ENCODE data around the gene FRRS1. TPM values are rescaled to one million over a fixed set of nuclear protein-coding genes. Genes with fewer than 3 reads are reported as not detected.

Gene FRRS1
- total RNA-seq, 2 experiments from 2014 or later: 0.33 to 1.1 TPM

- intact Hi-C loops (cut with DNase I, micrococcal nuclease): no loop called here
- CTCF ChIA-PET: no interaction called here
Measured at GRCh38 chr1:99749504-99750347, 16.7 kb downstream of the FRRS1 start.

DNA sequence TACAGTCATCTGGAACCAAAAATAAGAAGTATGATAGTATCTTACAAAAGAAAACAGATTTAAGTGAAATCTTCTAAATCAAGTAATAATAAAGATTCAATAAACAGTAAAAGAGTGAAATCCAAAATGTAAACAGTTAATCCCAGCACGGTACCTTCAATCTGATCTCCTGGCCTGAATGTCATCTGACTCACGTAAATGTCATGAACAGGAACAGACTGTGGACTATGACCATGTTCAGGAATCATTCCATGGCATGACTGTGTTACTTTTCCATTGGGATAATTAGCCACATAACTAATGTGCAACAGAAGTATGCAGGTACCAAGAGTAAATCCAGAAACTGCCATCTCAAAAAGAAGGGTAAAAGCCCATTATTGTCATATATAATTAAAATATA lies 18.0 kb downstream of the FRRS1 start:
- Mint-ChIP-seq H3K4me1 (ENCODE audit: low read depth) (peaks cover 5% of the 10 kb centered on the region), H3K27ac (no peak overlapping the region), H3K36me3 (ENCODE audit: low read depth) (peaks cover 4% of the 10 kb centered on the region), H3K4me3 (no peak overlapping the region), H3K27me3 (no peaks in the 10 kb centered on the region), H3K9me3 (no peaks in the 10 kb centered on the region)
- Histone ChIP-seq H3K4me3 (ENCODE audit: low read length) (no peak overlapping the region), H3K4me1 (ENCODE audit: insufficient read depth, low read length) (no peaks in the 10 kb centered on the region), H3K27ac (ENCODE audit: low read depth in 1 of 2, low read length in 2 of 2) (no peak overlapping the region), H3K36me3 (ENCODE audit: insufficient read depth, low read length) (no peaks in the 10 kb centered on the region), H3K27me3 (ENCODE audit: control insufficient read depth in 1 of 2, insufficient read depth in 2 of 2, low read length in 2 of 2) (no peaks in the 10 kb centered on the region), H3K9me3 (ENCODE audit: control insufficient read depth in 1 of 2, insufficient read depth in 1 of 2, low read length in 2 of 2) (no peaks in the 10 kb centered on the region)
- intact Hi-C loops (cut with DNase I, micrococcal nuclease): no loop called here
- DNase-seq: no peak
- no peak for ATAC-seq (ENCODE audit: poor library complexity)
- CTCF ChIA-PET: no interaction called here
- POLR2A ChIA-PET: interaction anchor here (0.6 kb wide), 1 partner anchor 1112 kb away, joined by 5 read pairs; no protein-coding TSS in a partner anchor
- no peak for TF ChIP-seq CTCF (IDR thresholded peaks at IDR 0.05)

More at GRCh38 chr1:99749504-99750347, 16.7 kb downstream of the FRRS1 start:
- ATAC-seq (ENCODE audit: poor library complexity) (no peak), DNase-seq (peak in 3 of 14 experiments; percentile 15 to 40 (median 35))
- no peaks in the 10 kb centered on the region for H3K9me3 ChIP-seq (ENCODE audit: control insufficient read depth in 1 of 2, insufficient read depth in 1 of 2, low read length in 2 of 2)
- H3K27ac Mint-ChIP-seq: no peak overlapping the region
- H3K27ac ChIP-seq (ENCODE audit: low read depth in 1 of 2, low read length in 2 of 2): no peak overlapping the region
- no peak overlapping the region for H3K4me3 ChIP-seq (ENCODE audit: low read length)
- H3K27me3 ChIP-seq (ENCODE audit: control insufficient read depth in 1 of 2, insufficient read depth in 2 of 2, low read length in 2 of 2): no peaks in the 10 kb centered on the region
- H3K36me3 Mint-ChIP-seq (ENCODE audit: low read depth): peaks cover 4% of the 10 kb centered on the region
- no peaks in the 10 kb centered on the region for H3K4me1 ChIP-seq (ENCODE audit: insufficient read depth, low read length)
- H3K4me1 Mint-ChIP-seq (ENCODE audit: low read depth): peaks cover 5% of the 10 kb centered on the region
- no peaks in the 10 kb centered on the region for H3K36me3 ChIP-seq (ENCODE audit: insufficient read depth, low read length)
- H3K27me3 Mint-ChIP-seq: no peaks in the 10 kb centered on the region
- H3K9me3 Mint-ChIP-seq: no peaks in the 10 kb centered on the region
- H3K4me3 Mint-ChIP-seq: no peak overlapping the region
- POLR2A ChIA-PET: no interaction called here
- TF ChIP-seq CTCF (IDR thresholded peaks at IDR 0.05): no peak

DNA sequence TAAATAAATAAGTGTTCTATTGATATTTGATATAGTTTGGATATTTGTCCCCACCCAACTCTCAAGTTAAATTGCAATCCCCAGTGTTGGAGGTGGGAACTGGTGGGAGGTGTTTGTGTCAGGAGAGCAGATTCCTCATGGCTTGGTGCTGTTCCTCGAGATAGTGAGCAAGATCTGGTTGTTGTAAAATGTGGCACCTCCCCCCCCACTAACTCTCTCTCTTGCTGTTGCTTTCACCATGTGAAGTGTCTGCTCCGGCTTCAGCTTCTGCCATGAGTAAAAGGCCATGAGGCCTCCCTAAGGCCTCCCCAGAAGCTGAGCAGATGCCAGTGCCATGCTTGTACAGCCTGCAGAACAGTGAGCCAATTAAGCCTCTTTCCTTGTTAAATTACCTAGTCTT lies 20.8 kb downstream of the FRRS1 start:
- peaks cover 4% of the 10 kb centered on the region for H3K36me3 Mint-ChIP-seq (ENCODE audit: low read depth)
- no peak for TF ChIP-seq CTCF (IDR thresholded peaks at IDR 0.05)
- CTCF ChIA-PET: no interaction called here

More for the DNA sequence above, 20.8 kb downstream of the FRRS1 start:
- Mint-ChIP-seq H3K27ac (no peak overlapping the region), H3K9me3 (no peaks in the 10 kb centered on the region), H3K27me3 (no peaks in the 10 kb centered on the region), H3K4me1 (ENCODE audit: low read depth) (no peaks in the 10 kb centered on the region), H3K4me3 (no peak overlapping the region)
- H3K9me3 ChIP-seq (ENCODE audit: control insufficient read depth in 1 of 2, insufficient read depth in 1 of 2, low read length in 2 of 2): no peaks in the 10 kb centered on the region
- H3K4me1 ChIP-seq (ENCODE audit: insufficient read depth, low read length): no peaks in the 10 kb centered on the region
- intact Hi-C loops (cut with DNase I, micrococcal nuclease): no loop called here
- POLR2A ChIA-PET: no interaction called here
- ATAC-seq (ENCODE audit: poor library complexity) (no peak), DNase-seq (no peak)
- H3K27ac ChIP-seq (ENCODE audit: low read depth in 1 of 2, low read length in 2 of 2): no peak overlapping the region
- H3K27me3 ChIP-seq (ENCODE audit: control insufficient read depth in 1 of 2, insufficient read depth in 2 of 2, low read length in 2 of 2): no peaks in the 10 kb centered on the region
- no peaks in the 10 kb centered on the region for H3K36me3 ChIP-seq (ENCODE audit: insufficient read depth, low read length)
- H3K4me3 ChIP-seq (ENCODE audit: low read length): no peak overlapping the region
